NCI-H82 (cell line): ENCODE results near the gene ST8SIA2.

Experiments
- DNase-seq: peaks from one replicate; lab custom pipeline; 2025; lab: John Stamatoyannopoulos, UW

Gene ST8SIA2

GRCh38 chr15:92494806-92495336 is 101.2 kb downstream of the ST8SIA2 start:
- no peak for DNase-seq

GRCh38 chr15:92495446-92495845 is 101.8 kb downstream of the ST8SIA2 start:
- DNase-seq: no peak

GRCh38 chr15:92499731-92500530 is 106.2 kb downstream of the ST8SIA2 start:
- peak; percentile 45 for DNase-seq

- no peak for DNase-seq
These were observed 108.7 kb downstream of the ST8SIA2 start for GRCh38 chr15:92502336-92502735.

GRCh38 chr15:92502930-92503857 is 109.5 kb downstream of the ST8SIA2 start:
- DNase-seq: no peak

- peak; percentile 13 for DNase-seq
These were observed 110.2 kb downstream of the ST8SIA2 start for GRCh38 chr15:92503889-92504288.

GRCh38 chr15:92505611-92506010 is 111.9 kb downstream of the ST8SIA2 start:
- no peak for DNase-seq

GRCh38 chr15:92506506-92506905 is 112.8 kb downstream of the ST8SIA2 start:
- DNase-seq: no peak

GRCh38 chr15:92510163-92510882 is 116.6 kb downstream of the ST8SIA2 start:
- DNase-seq: no peak
